HG02885 (cell line): ENCODE results near the gene SPDYE5.

Experiments used
- ATAC-seq: cut with Tn5 transposase; IDR thresholded peaks from one replicate; pipeline ENCODE4 v1.9.1; 2021; ENCODE audit warnings: mild to moderate bottlenecking; ENCODE audit not compliant: unreplicated experiment, poor library complexity

Gene SPDYE5

DNA sequence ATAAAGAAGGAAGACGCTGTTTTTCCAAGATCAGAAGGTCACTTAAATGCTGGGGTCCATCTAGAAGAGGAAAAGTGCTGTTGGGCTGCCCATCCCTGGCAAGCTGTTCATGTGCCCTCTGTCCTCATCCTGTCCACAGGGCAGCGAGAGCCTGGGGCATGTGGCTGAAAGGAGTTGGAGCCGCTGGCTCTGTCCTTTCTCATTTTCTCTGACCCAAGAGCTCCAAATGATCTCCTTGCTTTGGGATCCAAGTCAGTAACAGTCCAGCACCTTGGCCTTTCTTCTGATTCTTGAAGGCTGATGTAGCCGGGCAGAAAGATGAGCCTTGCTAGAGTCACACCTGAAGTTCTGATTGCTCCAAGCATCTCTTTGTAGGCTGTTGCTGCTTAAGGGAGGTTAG lies 44.4 kb downstream of the SPDYE5 start:
- no peak for ATAC-seq

DNA sequence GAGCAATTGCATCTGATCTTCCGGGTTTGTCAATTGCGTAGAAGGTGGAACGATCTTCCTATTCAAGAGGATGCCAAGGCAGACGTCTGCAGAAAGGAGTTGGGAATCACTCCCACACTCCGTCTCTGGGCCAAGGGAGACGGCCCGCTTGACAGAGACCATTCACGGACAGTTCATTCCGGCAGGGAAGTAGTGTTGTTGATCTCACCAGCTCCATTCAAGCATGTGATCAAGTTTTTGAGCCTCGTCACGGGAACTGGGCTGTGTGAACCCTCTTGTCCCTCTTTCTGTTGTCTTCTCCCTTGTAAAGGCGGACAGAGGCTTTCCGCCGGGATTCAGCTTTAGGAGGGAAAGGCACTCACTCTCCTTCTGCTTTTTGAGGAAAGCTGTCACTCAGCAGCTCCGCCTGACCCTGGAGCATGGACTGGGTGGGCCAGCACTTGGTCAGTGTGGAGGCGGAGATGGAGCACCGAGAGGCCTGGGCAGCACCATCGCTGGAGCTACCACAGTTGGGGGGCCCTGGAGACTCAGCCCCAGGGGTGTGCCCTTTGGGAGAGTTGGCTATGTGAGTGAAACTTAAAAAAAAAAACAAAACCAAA lies 44.9 kb downstream of the SPDYE5 start:
- ATAC-seq: no peak

DNA sequence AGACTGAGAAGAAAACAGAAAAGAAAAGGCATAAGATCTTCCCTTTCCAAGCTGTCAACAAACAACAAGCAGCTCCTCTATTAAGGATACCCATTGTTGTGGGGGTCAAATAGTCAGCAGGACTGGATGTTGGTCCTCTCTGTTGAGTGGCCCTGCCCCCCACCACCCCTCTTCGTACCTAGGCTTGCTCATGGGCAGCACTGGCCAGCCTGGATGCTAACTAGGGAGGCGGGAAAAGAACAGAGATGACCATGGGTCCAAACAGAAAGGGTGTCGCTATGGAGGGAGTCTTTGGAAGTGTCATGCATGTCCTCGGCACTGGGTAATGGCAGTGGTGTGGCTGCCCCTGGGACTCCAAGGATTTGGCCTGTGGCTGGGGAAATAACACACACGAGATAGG lies 45.6 kb downstream of the SPDYE5 start:
- no peak for ATAC-seq

- ATAC-seq: no peak
Observed at GRCh38 chr7:75546237-75547015, 54.3 kb downstream of the SPDYE5 start.
